COLO668 (cell line): Measurements from ENCODE around the gene P2RX6.
"Not testable (repeated sequence)": the region's sequence is repeated elsewhere in the genome, so short reads cannot be mapped to it uniquely, and the experiment has no call there.

ENCODE experiments used
- DNase-seq: peaks from one replicate; lab custom pipeline; 2025; ENCODE audit not compliant: unreplicated experiment; lab: John Stamatoyannopoulos, UW

P2RX6 gene

GRCh38 chr22:21051145-21051830, 36.3 kb downstream of the P2RX6 start:
- DNase-seq, result peak; percentile 11

- no peak for DNase-seq
Measured at GRCh38 chr22:21051831-21052400, 37.0 kb downstream of the P2RX6 start.

- DNase-seq, result no peak
Measured at GRCh38 chr22:21052715-21053459, 37.9 kb downstream of the P2RX6 start.

GRCh38 chr22:21054046-21054713, 39.2 kb downstream of the P2RX6 start:
- DNase-seq, result no peak

- no peak for DNase-seq
Measured at GRCh38 chr22:21054714-21055563, 40.0 kb downstream of the P2RX6 start.

GRCh38 chr22:21055564-21055834, 40.5 kb downstream of the P2RX6 start:
- no peak for DNase-seq

GRCh38 chr22:21055880-21056319, 40.9 kb downstream of the P2RX6 start:
- DNase-seq, result no peak

- not testable (repeated sequence) for DNase-seq
Measured at GRCh38 chr22:21060363-21060762, 45.4 kb downstream of the P2RX6 start.

- not testable (repeated sequence) for DNase-seq
Measured at GRCh38 chr22:21061660-21062321, 46.8 kb downstream of the P2RX6 start.

GRCh38 chr22:21064425-21064824, 49.5 kb downstream of the P2RX6 start:
- not testable (repeated sequence) for DNase-seq

- DNase-seq, result no peak
Measured at GRCh38 chr22:21064917-21065864, 50.2 kb downstream of the P2RX6 start.

GRCh38 chr22:21067075-21067900, 52.3 kb downstream of the P2RX6 start:
- no peak for DNase-seq

- DNase-seq, result no peak
Measured at GRCh38 chr22:21067901-21068680, 53.1 kb downstream of the P2RX6 start.

- DNase-seq, result no peak
Measured at GRCh38 chr22:21068681-21069276, 53.8 kb downstream of the P2RX6 start.

- no peak for DNase-seq
Measured at GRCh38 chr22:21069375-21069774, 54.4 kb downstream of the P2RX6 start.

GRCh38 chr22:21070690-21071615, 56.0 kb downstream of the P2RX6 start:
- DNase-seq, result no peak
